Activated B cell treated with CpG ODN at 0.5 μM for 24 hours (primary cell): ENCODE results near the gene DNM1. TPM values are rescaled to one million over a fixed set of nuclear protein-coding genes. Genes with fewer than 3 reads are reported as not detected.

ENCODE experiments used
- ATAC-seq: fragments of 200-7000 bp; cut with Tn5 transposase; one replicate; pipeline ENCODE4 v1.10.0; 2021; ENCODE audit warnings: low read depth, mild to moderate bottlenecking, moderate library complexity
- CTCF ChIA-PET: fragments of 350-600 bp; sonication (Branson Sonifier 250); formaldehyde crosslinking; loops from one replicate; lab custom pipeline; 2021; ENCODE audit warnings: antibody characterized with exemption; lab: Charles Lee
- POLR2A ChIA-PET: fragments of 350-600 bp; sonication (Branson Sonifier 250); formaldehyde crosslinking; loops from one replicate; lab custom pipeline; 2021; ENCODE audit warnings: antibody characterized with exemption; lab: Charles Lee
- DNase-seq: peaks from one replicate; pipeline ENCODE4 v3.0.0; 2022
- H3K27ac Mint-ChIP-seq: one replicate; pipeline ENCODE4 v1.8.0; 2020; ENCODE audit warnings: mixed read lengths
- H3K27me3 Mint-ChIP-seq: one replicate; pipeline ENCODE4 v1.8.0; 2021; ENCODE audit warnings: mixed read lengths
- H3K36me3 Mint-ChIP-seq: one replicate; pipeline ENCODE4 v1.8.0; 2021; ENCODE audit warnings: low read depth, mixed read lengths
- H3K4me1 Mint-ChIP-seq: one replicate; pipeline ENCODE4 v1.8.0; 2021; ENCODE audit warnings: mixed read lengths
- H3K4me3 Mint-ChIP-seq: one replicate; pipeline ENCODE4 v1.8.0; 2020; ENCODE audit warnings: mild to moderate bottlenecking, mixed read lengths
- H3K9me3 Mint-ChIP-seq: one replicate; pipeline ENCODE4 v1.8.0; 2020; ENCODE audit warnings: mixed read lengths
- CTCF ChIP-seq: fragments of 200-600 bp; IDR thresholded peaks from one replicate; pipeline ENCODE4 v1.8.0; 2022; ENCODE audit warnings: antibody characterized with exemption, mild to moderate bottlenecking
- intact Hi-C: fragments of 100-400 bp; cut with micrococcal nuclease; formaldehyde crosslinking; loops from one replicate; pipeline ENCODE4 v1.15.1; 2024
- total RNA-seq: library from RNA; stranded (reverse); gene quantifications from 2 replicates; pipeline ENCODE4 v1.2.3, GENCODE V29; 2022

The DNM1 gene
- total RNA-seq, 1 donor from 2014 or later, result 0.86 TPM

GRCh38 chr9:128298535-128299482 lies 95.6 kb downstream of the DNM1 start:
- ChIA-PET POLR2A (interaction anchor here (0.5 to 0.6 kb wide), 2 partner anchors 18 to 21 kb away, joined by 3 to 7 read pairs; no protein-coding TSS in a partner anchor), CTCF (no interaction called here)
- DNase-seq (no peak), ATAC-seq (no peak)
- H3K36me3 Mint-ChIP-seq, result no peaks in the 10 kb centered on the region
- no peak overlapping the region for H3K27ac Mint-ChIP-seq
- H3K9me3 Mint-ChIP-seq, result no peaks in the 10 kb centered on the region
- no peaks in the 10 kb centered on the region for H3K4me1 Mint-ChIP-seq
- no peak for TF ChIP-seq CTCF
- H3K27me3 Mint-ChIP-seq, result no peaks in the 10 kb centered on the region
- no peak overlapping the region for H3K4me3 Mint-ChIP-seq
- intact Hi-C loops, result loop anchor here (5.0 kb wide), 3 partner anchors 63 to 628 kb away; no protein-coding TSS in a partner anchor

GRCh38 chr9:128304136-128304970 lies 101.2 kb downstream of the DNM1 start:
- Mint-ChIP-seq H3K27ac (no peak overlapping the region), H3K9me3 (no peaks in the 10 kb centered on the region), H3K36me3 (peaks cover 17% of the 10 kb centered on the region), H3K27me3 (no peaks in the 10 kb centered on the region), H3K4me3 (no peak overlapping the region), H3K4me1 (no peaks in the 10 kb centered on the region)
- CTCF ChIA-PET, result interaction anchor here (1.6 kb wide), 1 partner anchor 9 kb away, joined by 4 read pairs; no protein-coding TSS in a partner anchor
- ATAC-seq, result no peak
- POLR2A ChIA-PET, result interaction anchor here (0.5 kb wide), 1 partner anchor 792 kb away, joined by 3 read pairs; no protein-coding TSS in a partner anchor
- no peak for TF ChIP-seq CTCF
- no peak for DNase-seq
- intact Hi-C loops, result no loop called here

Other genes with a start within 250 kb of the DNM1 start
- 65.8 and 88.1 TPM in 2 replicates for gene EEIG1, start 222.4 kb upstream of the DNM1 start, total RNA-seq
- gene NAIF1, start 136.1 kb upstream of the DNM1 start, total RNA-seq, result 10.4 and 11.1 TPM in 2 replicates
- gene SLC25A25, start 135.1 kb upstream of the DNM1 start, total RNA-seq, result 8.0 and 9.4 TPM in 2 replicates
- 86.7 and 89.2 TPM in 2 replicates for gene PTGES2, start 75.7 kb upstream of the DNM1 start, total RNA-seq
- not detected in 2 replicates for gene LCN2, start 53.9 kb upstream of the DNM1 start, total RNA-seq
- gene BBLN, start 43.1 kb upstream of the DNM1 start, total RNA-seq, result 47.7 and 53.6 TPM in 2 replicates
- 142 and 160 TPM in 2 replicates for gene CIZ1, start 11.8 kb upstream of the DNM1 start, total RNA-seq
- gene GOLGA2, start 72.6 kb downstream of the DNM1 start, total RNA-seq, result 46.0 and 53.5 TPM in 2 replicates
- 7.2 and 10.4 TPM in 2 replicates for gene SWI5, start 72.9 kb downstream of the DNM1 start, total RNA-seq
- 28.0 and 32.6 TPM in 2 replicates for gene TRUB2, start 119.1 kb downstream of the DNM1 start, total RNA-seq
- gene COQ4, start 119.5 kb downstream of the DNM1 start, total RNA-seq, result 36.2 and 45.6 TPM in 2 replicates
- gene SLC27A4, start 137.1 kb downstream of the DNM1 start, total RNA-seq, result 13.6 and 14.4 TPM in 2 replicates
- gene URM1, start 168.0 kb downstream of the DNM1 start, total RNA-seq, result 55.8 and 65.1 TPM in 2 replicates
- 1.7 TPM in 2 replicates for gene CERCAM, start 217.5 kb downstream of the DNM1 start, total RNA-seq